Fibroblast of skin of left biceps (primary cell): Measurements from ENCODE around the gene TECPR1.

Source experiments
- DNase-seq, 2 experiments: peaks; one replicate each; pipeline ENCODE4 v3.0.0-alpha.2; 2013; ENCODE audit warnings: low read depth in 2 of 2

Gene TECPR1

GRCh38 chr7:98283127-98283886 lies 31.3 kb upstream of the TECPR1 start:
- DNase-seq, result no peak

DNA sequence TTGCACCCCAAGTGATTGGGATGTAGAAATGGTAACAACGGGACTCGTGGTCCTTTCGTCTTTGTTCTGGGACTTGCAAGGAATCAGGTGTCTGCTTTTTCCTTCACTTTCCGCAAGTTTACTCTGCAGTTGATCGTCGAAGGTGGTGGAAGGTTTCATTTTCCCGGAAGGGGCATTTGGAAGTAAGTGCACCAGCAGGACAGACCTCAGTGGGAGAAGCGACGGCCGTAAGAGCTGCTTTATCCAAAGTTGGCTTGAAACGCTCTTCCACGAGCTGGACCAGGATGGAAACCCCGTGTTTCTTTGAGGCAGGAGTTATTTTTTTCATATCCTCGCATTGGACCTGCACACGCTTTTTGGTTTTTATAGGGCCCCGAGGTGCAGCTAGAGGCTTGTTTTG lies 30.7 kb upstream of the TECPR1 start:
- no peak for DNase-seq

GRCh38 chr7:98281757-98282606 lies 29.9 kb upstream of the TECPR1 start:
- no peak for DNase-seq

DNA sequence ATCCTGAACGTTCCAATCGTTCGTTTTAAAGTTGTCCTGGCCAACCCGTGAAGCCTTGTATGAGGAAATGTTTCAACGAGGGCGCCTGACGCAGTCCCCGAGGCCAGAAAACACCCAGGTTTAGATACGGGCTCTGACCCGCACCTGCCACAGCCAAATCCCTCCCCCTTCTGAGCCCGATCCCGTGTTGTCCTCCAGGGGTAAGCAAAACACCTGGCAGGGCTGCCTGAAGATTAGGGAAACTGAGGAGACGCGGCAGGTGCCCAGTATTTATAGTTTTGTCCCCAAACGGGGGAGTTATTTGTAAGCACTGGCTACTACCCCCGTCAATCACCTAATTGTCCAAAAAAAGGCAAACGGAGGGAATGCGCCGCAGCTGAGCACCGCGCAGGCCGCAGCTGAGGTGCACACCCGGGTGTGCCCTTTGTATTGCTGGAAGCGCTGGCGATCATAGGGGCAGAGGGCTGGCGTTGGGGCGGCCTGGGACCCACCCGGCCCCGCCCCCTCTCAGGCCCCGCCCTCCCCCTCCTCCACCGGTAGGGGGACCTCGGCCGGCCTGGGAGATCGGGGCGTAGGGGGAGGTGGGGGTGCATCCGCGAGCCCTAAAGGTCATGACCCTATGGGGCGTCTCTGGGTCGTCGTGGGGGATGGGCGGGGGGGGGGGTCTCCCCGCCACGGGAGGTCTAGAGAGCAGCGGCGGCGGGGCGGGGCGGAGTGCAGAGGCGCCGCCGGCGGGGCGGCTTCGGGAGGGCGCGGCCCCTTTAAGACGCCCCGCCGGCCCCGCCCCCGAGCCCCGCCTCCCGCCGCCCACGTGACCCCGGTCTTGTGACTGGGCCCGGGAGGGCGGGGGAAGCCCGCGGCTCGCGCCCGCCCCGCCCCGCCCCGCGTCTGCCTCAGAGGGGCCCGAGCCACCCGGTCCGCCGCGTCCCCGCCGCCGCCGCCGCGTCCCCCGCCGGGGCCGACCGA lies 29.0 kb upstream of the TECPR1 start, which contains the start of gene BRI3:
Gene BRI3 (plus strand): TSS at position 896 of the 966 bp plus-strand sequence. CDS start 110 bp downstream, outside the sequence.
- peak; percentile 53 to 76 for DNase-seq

GRCh38 chr7:98280296-98280695 lies 28.3 kb upstream of the TECPR1 start:
- DNase-seq, result no peak

GRCh38 chr7:98278936-98279335 lies 26.9 kb upstream of the TECPR1 start:
- DNase-seq, result no peak

- DNase-seq, result no peak
Observed at GRCh38 chr7:98278408-98278807, 26.4 kb upstream of the TECPR1 start.

- DNase-seq, result no peak
Observed at GRCh38 chr7:98276241-98276761, 24.3 kb upstream of the TECPR1 start.

- no peak for DNase-seq
Observed at GRCh38 chr7:98267303-98267702, 15.3 kb upstream of the TECPR1 start.

DNA sequence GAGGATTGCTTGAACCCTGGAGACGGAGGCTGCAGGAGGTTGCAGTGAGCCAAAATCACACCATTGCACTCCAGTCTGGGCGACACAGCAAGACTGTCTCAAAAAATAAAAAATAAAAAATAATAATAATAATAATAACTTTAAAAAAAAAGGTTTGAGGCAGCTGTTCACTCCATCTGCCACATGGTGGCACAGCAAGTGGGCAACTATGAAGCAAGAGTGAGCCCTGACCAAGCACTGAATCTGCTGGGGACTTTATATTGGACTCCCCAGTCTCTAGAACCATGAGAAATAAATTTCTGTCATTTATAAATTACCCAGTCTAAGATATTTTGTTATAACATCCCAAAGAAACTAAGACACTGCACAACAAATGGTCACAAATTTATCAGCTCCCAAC lies 14.8 kb upstream of the TECPR1 start:
- no peak for DNase-seq

DNA sequence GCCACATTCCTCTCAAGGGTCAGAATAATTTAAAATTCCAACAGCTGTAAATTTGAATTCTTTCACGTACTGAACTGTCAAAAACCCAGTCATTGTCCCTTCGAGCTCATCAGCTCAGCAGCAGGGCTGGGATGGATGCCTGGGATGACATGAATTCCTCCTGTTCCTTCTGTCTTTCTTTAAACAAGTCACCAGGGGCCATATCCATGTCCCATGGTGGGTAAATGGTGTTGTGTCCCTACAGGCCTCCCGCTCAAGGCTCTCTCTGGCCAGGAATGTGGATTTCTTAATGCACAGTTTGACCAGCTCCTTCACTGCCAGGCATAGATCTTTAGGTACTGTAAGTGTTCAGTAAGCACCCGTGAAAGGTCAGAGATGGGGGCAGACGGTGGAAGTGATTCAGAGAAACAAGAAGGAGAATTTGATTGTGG lies 13.8 kb upstream of the TECPR1 start:
- no peak for DNase-seq

GRCh38 chr7:98257701-98258100 lies 5.7 kb upstream of the TECPR1 start:
- DNase-seq, result no peak

DNA sequence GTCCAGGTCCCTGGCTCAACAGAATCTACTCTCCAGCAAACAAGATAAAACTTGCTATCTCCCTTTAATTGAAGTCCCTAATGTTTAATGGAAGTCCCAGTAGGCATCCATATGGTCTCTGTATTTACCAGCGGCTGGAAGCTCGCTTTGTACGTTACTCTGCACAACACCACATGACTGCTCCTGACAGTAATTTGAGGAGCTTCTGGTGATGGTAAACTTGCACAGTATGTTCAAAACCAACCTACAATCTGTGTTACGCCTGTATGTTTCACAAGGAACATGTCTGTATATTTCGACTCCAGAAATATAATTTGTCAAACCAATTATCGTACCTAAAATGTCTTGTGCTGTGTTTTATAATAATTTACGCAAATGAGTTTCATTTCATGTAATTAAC lies 4.4 kb upstream of the TECPR1 start:
- DNase-seq, result no peak

DNA sequence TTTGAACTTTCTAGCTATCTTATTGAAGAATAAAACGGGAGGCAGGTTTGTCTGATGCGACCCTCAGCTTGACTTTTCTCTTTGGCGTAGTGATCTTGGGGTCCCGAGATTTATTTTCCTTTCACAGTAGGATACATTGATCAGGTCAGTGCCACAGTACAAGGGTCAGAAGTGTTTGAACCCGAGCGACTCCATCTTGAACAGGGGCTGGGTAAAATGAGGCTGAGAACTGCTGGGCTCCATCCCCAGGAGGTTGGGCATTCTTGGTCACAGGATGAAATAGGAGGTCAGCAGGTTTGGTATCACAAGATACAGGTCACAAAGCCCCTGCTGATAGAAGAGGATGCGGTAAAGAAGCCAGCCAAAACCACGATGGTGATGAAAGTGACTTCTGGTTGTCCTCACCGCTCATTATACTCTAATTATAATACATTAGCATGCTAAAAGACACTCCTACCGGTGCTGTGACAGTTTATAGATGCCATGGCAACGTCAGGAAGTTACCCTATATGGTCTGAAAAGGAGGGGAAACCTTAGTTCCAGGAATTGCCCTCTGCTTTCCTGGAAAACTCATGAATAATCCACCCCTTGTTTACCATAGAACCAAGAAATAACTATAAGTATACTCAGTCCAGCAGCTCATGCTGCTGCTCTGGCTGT lies 3.0 kb upstream of the TECPR1 start:
- no peak for DNase-seq

DNA sequence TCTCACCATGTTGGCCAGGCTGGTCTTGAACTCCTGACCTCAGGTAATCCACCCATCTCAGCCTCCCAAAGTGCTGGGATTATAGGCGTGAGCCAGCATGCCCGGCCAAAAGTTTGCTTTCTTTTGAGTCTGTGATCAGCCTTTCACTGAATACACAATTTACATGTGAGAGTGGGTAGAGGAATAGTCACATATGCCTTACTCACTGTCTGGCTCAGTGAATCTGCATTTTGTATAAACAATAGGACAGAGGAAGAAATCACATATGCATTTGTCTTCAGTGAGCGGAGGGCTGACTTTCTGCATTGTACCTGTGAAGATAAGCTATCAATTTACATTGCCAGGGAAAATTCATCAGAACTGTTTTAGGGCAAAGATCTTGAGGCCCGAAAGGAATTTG lies 2.5 kb upstream of the TECPR1 start:
- DNase-seq, result no peak

- DNase-seq, result no peak
Observed at GRCh38 chr7:98252425-98253054, 508 bp upstream of the TECPR1 start.

DNA sequence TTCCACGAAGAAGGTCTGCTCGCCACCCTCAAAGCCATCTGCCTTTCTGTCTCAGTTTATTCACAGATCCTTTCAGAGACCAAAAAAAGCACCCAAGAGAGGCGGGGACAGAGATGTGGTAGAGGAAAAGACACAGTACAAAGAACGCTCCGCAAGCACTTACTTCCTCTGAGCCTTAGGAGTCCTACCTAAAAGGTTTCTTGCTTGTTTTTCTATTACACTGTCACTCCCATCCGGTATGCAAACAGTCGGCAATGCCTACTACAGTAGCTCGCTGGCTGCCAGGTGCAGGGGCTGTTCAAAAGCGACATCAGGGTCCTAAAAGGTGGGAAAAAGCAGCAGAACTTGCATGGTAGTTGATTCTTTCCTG lies 816 bp downstream of the TECPR1 start:
- no peak for DNase-seq

DNA sequence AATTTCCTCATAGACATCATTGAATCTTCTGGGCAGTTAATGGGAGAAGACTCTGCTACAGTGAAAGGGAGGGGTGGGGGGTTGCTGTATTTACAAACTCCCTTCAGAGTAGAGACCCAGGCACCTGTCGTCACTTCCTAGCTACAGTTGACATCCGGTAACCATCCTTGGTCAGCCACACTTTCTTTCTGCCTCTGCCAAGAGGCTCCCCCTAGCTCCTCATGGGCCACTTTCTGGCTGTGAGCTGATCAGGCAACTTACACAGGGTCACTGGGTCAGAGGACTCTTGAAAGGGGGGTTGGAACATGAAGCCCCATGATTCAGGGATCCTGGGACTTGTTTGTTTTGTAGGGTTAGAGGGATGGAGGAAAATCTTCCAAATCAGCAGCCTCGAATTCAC lies 1.2 kb downstream of the TECPR1 start:
- no peak for DNase-seq

DNA sequence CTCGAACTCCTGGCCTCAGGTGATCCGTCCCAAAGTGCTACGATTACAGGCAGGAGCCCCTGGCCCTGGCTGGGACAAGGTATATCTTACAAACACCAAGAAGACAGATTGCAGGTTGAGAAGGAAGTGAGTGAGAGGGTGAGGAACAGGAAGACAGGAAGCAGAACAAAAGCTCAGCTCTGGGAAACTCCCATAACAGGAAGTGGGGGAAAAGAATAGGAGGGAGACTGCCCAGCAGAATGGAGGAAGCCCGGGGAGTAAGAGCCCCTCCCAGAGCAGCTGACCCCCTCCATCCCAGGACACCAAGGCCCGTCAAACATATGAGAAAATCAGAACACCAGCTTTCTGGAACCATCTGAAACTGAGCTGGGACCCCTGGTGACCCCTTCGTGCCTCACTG lies 2.9 kb downstream of the TECPR1 start:
- no peak for DNase-seq

DNA sequence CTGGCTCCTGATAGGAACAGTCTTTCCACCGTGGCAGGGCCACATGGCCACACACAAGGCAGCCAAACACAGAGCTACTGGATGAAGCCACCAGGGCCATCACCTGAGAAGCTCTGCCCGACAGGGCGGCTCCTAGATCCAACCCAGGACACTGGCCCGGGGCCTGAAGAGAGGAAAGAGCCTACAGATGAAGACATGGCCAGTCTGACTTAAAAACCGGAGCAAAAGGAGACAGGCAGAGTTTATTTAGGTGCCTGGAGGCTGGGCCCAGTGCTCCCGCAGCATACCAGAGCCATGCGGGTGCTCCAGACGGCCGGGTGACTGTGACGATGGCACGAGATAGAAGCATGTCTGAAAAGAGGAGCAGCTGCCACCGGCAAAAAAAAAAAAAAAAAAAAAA lies 3.9 kb downstream of the TECPR1 start:
- no peak for DNase-seq

- no peak for DNase-seq
Observed at GRCh38 chr7:98244871-98245270, 7.2 kb downstream of the TECPR1 start.
